Ovary (tissue), 9 donors: ENCODE measurements around the gene MORF4L1. TPM values are rescaled to one million over a fixed set of nuclear protein-coding genes. Genes with fewer than 3 reads are reported as not detected.
"Not testable (repeated sequence)": the region's sequence is repeated elsewhere in the genome, so short reads cannot be mapped to it uniquely, and the experiment has no call there.

ENCODE experiments used
- DNase-seq, 5 donors: peaks; one replicate each; pipeline ENCODE4 v3.0.0-alpha.2; 2019 to 2020
- H3K27ac ChIP-seq, 2 donors: fragments of 200-600 bp; one replicate each; pipeline versions ENCODE4 v1.5.1 to v1.8.0; 2019 to 2022
- H3K27me3 ChIP-seq: fragments of 200-600 bp; one replicate; pipeline ENCODE4 v1.8.0; 2022
- H3K36me3 ChIP-seq: fragments of 200-600 bp; sonication (generic); one replicate; pipeline ENCODE4 v1.5.1; 2019
- H3K4me1 ChIP-seq: one replicate; pipeline ENCODE4 v1.8.1; 2013; ENCODE audit warnings: mild to moderate bottlenecking, moderate library complexity; ENCODE audit not compliant: insufficient read depth
- H3K4me3 ChIP-seq: fragments of 200-600 bp; sonication (generic); one replicate; pipeline ENCODE4 v1.5.1; 2017
- H3K9me3 ChIP-seq, 2 donors: fragments of 200-600 bp in 1 of 2; sonication (generic) in 1 of 2; one replicate each; pipeline versions ENCODE4 v1.5.1 to v1.8.1; 2013 to 2019; ENCODE audit warnings: mild to moderate bottlenecking in 1 of 2, moderate library complexity in 1 of 2
- EP300 ChIP-seq: sonication (generic); formaldehyde crosslinking; IDR thresholded peaks from one replicate; pipeline ENCODE4 v1.6.1; 2017; ENCODE audit warnings: antibody characterized with exemption
- POLR2A ChIP-seq: fragments of 450-650 bp; IDR thresholded peaks from one replicate; pipeline ENCODE4 v1.6.1; 2017; ENCODE audit warnings: antibody characterized with exemption, mild to moderate bottlenecking, moderate library complexity
- WGBS, 3 donors: extraction: QIAGEN DNeasy Blood & Tissue Kit in 1 of 3; methylation state at CpG; one replicate each; pipeline versions ENCODE4 v1.1.5 to v1.1.7; 2013 to 2017; 5-methylcytosine and 5-hydroxymethylcytosine counted together
- intact Hi-C, 4 donors: fragments of 100-400 bp; cut with DNase I; formaldehyde crosslinking; loops; one replicate each; pipeline versions ENCODE4 v1.11.0 to v1.15.1; 2022 to 2023
- polyA plus RNA-seq, 2 donors: library from polyadenylated mRNA; stranded (reverse); fragments of 200-250 nt in 1 of 2; fragments of 350-450 nt in 1 of 2; fragmentation: Illumina TruSeq in 1 of 2; extraction: RNeasy Lipid Tissue Mini Kit (QIAGEN cat#74804) in 1 of 2; gene quantifications; one replicate each; pipeline ENCODE4 v1.2.3, GENCODE V29; 2013 to 2014
- total RNA-seq, 7 donors: library from RNA; depleted of rRNA in 2 of 7; stranded (reverse); fragments of >200 nt in 2 of 7; fragmentation: NEBNext Ultra II Directional in 3 of 7; extraction: Animal tissue kit (Norgen Biotek cat#: 25700) in 3 of 7; gene quantifications; one replicate each; pipeline versions ENCODE4 v1.1.0 to v1.2.4, GENCODE V29; 2016 to 2023
- TF ChIP-seq, protein P1 (sequence below), 3 donors: fragments of 450-650 bp in 2 of 3; fragments of 200-600 bp in 1 of 3; IDR thresholded peaks; one replicate each; pipeline versions ENCODE4 v1.5.1 to v1.8.0; 2016 to 2022; ENCODE audit warnings: antibody characterized with exemption in 3 of 3, mild to moderate bottlenecking in 1 of 3
- donor health status: DM: no; HTN: no; CAD: no; lungs with moderate emphysema.
- donor health status: DM: no; HTN: no; CAD: no.
- donor health status: Bipolar disorder and iron deficiency.
- donor health status: DM: yes; HTN: yes; CAD: no.
- donor health status: DM: no; HTN: no; CAD: no.
- donor health status: DM: yes; HTN: yes; CAD: no.

Gene MORF4L1
- total and polyA plus RNA-seq, 9 donors = 210 to 772 (median 346) TPM

- no peak for DNase-seq
- H3K36me3 ChIP-seq = no peaks in the 10 kb centered on the region
- intact Hi-C loops = no loop called here
- H3K27ac ChIP-seq = no peak overlapping the region
- no peaks in the 10 kb centered on the region for H3K4me1 ChIP-seq
- H3K9me3 ChIP-seq = no peaks in the 10 kb centered on the region
- TF ChIP-seq, protein P1, sequence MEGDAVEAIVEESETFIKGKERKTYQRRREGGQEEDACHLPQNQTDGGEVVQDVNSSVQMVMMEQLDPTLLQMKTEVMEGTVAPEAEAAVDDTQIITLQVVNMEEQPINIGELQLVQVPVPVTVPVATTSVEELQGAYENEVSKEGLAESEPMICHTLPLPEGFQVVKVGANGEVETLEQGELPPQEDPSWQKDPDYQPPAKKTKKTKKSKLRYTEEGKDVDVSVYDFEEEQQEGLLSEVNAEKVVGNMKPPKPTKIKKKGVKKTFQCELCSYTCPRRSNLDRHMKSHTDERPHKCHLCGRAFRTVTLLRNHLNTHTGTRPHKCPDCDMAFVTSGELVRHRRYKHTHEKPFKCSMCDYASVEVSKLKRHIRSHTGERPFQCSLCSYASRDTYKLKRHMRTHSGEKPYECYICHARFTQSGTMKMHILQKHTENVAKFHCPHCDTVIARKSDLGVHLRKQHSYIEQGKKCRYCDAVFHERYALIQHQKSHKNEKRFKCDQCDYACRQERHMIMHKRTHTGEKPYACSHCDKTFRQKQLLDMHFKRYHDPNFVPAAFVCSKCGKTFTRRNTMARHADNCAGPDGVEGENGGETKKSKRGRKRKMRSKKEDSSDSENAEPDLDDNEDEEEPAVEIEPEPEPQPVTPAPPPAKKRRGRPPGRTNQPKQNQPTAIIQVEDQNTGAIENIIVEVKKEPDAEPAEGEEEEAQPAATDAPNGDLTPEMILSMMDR (IDR thresholded peaks at IDR 0.05) = no peak
- TF ChIP-seq POLR2A = no peak
- TF ChIP-seq EP300 = no peak
- H3K4me3 ChIP-seq = no peak overlapping the region
- WGBS, 3 donors = 93 to 97% (median 96%) methylated on average over 6 of the region's 6 CpGs
- no peaks in the 10 kb centered on the region for H3K27me3 ChIP-seq
These were observed 19.2 kb upstream of the MORF4L1 start for GRCh38 chr15:78853500-78853899.

DNA sequence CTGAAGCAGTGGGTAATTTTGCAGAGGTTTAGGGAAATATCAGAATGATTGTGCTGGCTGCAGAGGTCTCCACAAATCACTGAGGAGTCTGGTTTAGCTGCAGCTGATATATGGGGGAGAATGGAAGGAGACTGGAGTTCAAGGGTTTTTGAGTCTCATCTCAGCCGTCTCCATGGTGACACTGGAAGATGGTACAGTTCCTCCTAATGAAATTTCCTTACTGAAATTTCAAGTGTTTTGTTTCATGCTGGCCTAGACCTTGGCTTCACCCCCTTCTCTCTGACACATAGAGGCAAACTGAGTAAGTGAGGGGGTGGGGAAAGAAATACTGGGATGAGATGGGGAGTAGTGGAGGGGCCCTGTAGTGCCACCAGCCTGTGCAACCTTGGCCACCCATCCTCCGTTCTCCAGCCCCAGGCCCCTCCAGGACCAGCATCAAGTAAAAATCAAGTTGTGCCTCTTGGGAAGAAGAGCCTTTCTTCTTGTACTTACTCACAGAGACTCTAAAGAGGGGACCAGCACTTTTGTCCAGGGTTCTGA, 17.8 kb upstream of the MORF4L1 start:
- H3K27me3 ChIP-seq = no peaks in the 10 kb centered on the region
- WGBS, 3 donors = 73 to 78% (median 78%) methylated on average over 2 of the region's 2 CpGs
- no peak for DNase-seq
- intact Hi-C loops = no loop called here
- no peak overlapping the region for H3K4me3 ChIP-seq
- H3K4me1 ChIP-seq = no peaks in the 10 kb centered on the region
- TF ChIP-seq POLR2A (no peak), EP300 (no peak)
- TF ChIP-seq, protein P1 (IDR thresholded peaks at IDR 0.05) = no peak
- no peaks in the 10 kb centered on the region for H3K36me3 ChIP-seq
- H3K9me3 ChIP-seq = no peaks in the 10 kb centered on the region
- no peak overlapping the region for H3K27ac ChIP-seq

DNA sequence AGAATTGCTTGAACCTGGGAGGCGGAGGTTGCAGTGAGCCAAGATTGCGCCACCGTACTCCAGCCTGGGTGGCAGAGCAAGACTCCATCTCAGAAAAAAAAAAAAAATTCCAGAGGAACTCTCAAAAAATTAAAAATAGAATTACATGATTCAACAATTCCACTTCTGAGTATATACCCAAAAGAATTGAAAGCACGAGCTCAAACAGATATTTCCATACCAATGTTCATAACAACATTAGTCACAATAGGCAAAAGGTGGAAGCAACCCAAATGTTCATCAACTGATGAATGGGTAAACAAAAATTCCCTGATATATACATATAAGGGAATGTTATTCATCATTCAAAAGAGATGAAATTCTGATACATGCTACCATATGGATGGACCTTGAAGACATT, 16.9 kb upstream of the MORF4L1 start:
- Histone ChIP-seq H3K4me3 (no peak overlapping the region), H3K36me3 (no peaks in the 10 kb centered on the region), H3K4me1 (peaks cover 1% of the 10 kb centered on the region), H3K27ac (no peak overlapping the region), H3K9me3 (no peaks in the 10 kb centered on the region), H3K27me3 (no peaks in the 10 kb centered on the region)
- WGBS, 3 donors = 42 to 52% (median 48%) methylated on average over 4 of the region's 4 CpGs
- DNase-seq = no peak
- TF ChIP-seq, protein P1 (IDR thresholded peaks at IDR 0.05) = no peak
- TF ChIP-seq POLR2A (no peak), EP300 (no peak)
- intact Hi-C loops = no loop called here

- no peaks in the 10 kb centered on the region for H3K9me3 ChIP-seq
- H3K4me3 ChIP-seq = peak overlapping the region; percentile 43
- no peak for TF ChIP-seq POLR2A
- TF ChIP-seq, protein P1 (IDR thresholded peaks at IDR 0.05) = peak in 2 of 3 donors; percentile 41 to 60
- H3K36me3 ChIP-seq = no peaks in the 10 kb centered on the region
- peaks cover 1% of the 10 kb centered on the region for H3K4me1 ChIP-seq
- H3K27me3 ChIP-seq = no peaks in the 10 kb centered on the region
- peak overlapping the region; percentile 41 to 58 for H3K27ac ChIP-seq
- 1% methylated on average over 28 of the region's 28 CpGs for WGBS, 3 donors
- DNase-seq = peak; percentile 50 to 80 (median 70)
- intact Hi-C loops = no loop called here
These were observed 12.5 kb upstream of the MORF4L1 start for GRCh38 chr15:78859971-78860719.

DNA sequence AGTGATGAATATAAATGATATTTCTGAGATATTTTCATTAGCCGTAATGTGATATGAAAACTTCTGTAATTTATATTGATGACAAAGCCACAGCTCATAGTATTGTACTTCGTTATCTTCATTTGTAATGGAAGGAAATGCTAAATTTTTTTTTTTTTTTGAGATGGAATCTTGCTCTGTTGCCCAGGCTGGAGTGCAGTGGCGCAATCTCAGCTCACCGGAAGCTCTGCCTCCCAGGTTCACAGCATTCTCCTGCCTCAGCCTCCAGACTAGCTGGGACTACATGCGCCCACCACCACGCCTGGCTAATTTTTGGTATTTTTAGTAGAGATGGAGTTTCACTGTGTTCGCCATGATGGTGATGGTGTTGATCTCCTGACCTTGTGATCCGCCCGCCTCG, 7.1 kb upstream of the MORF4L1 start:
- intact Hi-C loops, H3K36me3 ChIP-seq, DNase-seq, H3K4me1 ChIP-seq, H3K27ac ChIP-seq, H3K9me3 ChIP-seq, H3K27me3 ChIP-seq, H3K4me3 ChIP-seq: not testable (repeated sequence)
- 96 to 97% (median 97%) methylated on average over 10 of the region's 10 CpGs for WGBS, 3 donors

DNA sequence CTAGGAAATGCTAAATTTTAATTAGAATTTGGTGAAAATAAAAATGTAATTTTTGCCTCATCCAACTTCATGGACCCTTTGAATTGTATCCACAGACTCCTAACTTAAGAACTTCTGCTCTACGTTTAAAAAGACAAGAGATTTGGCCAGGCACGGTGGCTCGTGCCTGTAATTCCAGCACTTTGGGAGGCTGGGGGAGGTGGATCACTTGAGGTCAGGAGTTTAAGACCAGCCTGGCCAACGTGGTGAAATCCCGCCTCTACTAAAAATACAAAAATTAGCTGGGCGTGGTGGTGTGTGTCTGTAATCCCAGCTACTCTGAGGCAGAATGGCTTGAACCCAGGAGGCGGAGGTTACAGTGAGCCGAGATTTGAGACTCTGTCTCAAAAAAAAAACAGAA, 6.7 kb upstream of the MORF4L1 start:
- H3K9me3 ChIP-seq, H3K27ac ChIP-seq, H3K4me1 ChIP-seq, H3K4me3 ChIP-seq, H3K36me3 ChIP-seq, DNase-seq, H3K27me3 ChIP-seq, intact Hi-C loops: not testable (repeated sequence)
- WGBS, 3 donors = 73 to 79% (median 74%) methylated on average over 8 of the region's 8 CpGs
